ENCODE measurements around the gene SLC4A4.

DNA sequence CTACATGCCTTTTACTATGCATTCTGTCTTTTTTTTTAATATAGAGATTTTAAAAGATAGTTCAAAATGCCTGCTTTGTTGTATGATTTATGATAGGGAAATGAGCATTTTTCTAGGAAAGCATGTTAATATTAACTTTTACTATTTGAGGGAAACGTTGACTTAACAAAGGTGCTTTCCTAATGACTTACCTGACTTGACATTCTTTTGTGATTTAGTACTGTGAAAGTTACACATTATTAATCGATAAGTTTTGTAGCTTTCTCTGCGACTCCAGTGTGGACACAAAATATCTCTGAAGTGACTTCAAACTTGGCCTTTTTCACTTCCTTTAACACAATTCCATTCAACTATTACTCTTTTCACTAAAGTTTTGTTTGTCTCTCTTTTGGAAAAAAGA lies 260.8 kb downstream of the SLC4A4 start:
- TF ChIP-seq, protein P1, sequence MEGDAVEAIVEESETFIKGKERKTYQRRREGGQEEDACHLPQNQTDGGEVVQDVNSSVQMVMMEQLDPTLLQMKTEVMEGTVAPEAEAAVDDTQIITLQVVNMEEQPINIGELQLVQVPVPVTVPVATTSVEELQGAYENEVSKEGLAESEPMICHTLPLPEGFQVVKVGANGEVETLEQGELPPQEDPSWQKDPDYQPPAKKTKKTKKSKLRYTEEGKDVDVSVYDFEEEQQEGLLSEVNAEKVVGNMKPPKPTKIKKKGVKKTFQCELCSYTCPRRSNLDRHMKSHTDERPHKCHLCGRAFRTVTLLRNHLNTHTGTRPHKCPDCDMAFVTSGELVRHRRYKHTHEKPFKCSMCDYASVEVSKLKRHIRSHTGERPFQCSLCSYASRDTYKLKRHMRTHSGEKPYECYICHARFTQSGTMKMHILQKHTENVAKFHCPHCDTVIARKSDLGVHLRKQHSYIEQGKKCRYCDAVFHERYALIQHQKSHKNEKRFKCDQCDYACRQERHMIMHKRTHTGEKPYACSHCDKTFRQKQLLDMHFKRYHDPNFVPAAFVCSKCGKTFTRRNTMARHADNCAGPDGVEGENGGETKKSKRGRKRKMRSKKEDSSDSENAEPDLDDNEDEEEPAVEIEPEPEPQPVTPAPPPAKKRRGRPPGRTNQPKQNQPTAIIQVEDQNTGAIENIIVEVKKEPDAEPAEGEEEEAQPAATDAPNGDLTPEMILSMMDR (IDR thresholded peaks at IDR 0.05) = no peak
- no peak for TF ChIP-seq POLR2A (IDR thresholded peaks at IDR 0.05)
